Adipocyte (in vitro differentiated cells): ENCODE results near the gene DCDC2B.
"Not testable (repeated sequence)": the region's sequence is repeated elsewhere in the genome, so short reads cannot be mapped to it uniquely, and the experiment has no call there.

Source experiments
- DNase-seq: peaks from one replicate; pipeline ENCODE4 v3.0.0-alpha.2; 2015; ENCODE audit warnings: low read depth
- H3K27me3 ChIP-seq: replicated peaks from 2 replicates; pipeline ENCODE4 v1.7.0; 2013; ENCODE audit warnings: mild to moderate bottlenecking, low read length, moderate library complexity; ENCODE audit not compliant: control insufficient read depth, insufficient read depth
- H3K36me3 ChIP-seq: 2 replicates; pipeline ENCODE4 v1.7.0; 2013; ENCODE audit warnings: low read length, mild to moderate bottlenecking, moderate library complexity; ENCODE audit not compliant: control insufficient read depth, insufficient read depth, severe bottlenecking
- H3K4me1 ChIP-seq: 2 replicates; pipeline ENCODE4 v1.7.0; 2013; ENCODE audit warnings: mild to moderate bottlenecking, low read length, moderate library complexity; ENCODE audit not compliant: control insufficient read depth, insufficient read depth
- H3K4me3 ChIP-seq: 2 replicates; pipeline ENCODE4 v1.7.0; 2013; ENCODE audit warnings: mild to moderate bottlenecking, low read length, moderate library complexity
- H3K9ac ChIP-seq: 2 replicates; pipeline ENCODE4 v1.7.0; 2013; ENCODE audit warnings: mild to moderate bottlenecking, low read length, moderate library complexity
- H3K9me3 ChIP-seq: 2 replicates; pipeline ENCODE4 v1.7.0; 2013; ENCODE audit warnings: mild to moderate bottlenecking, low read length, moderate library complexity; ENCODE audit not compliant: control insufficient read depth

Gene DCDC2B

GRCh38 chr1:32208891-32209328 lies at the start of gene DCDC2B:
DCDC2B (plus strand) TSS chr1:32209089; CDS start chr1:32209094, 5 bp downstream.
- Histone ChIP-seq H3K36me3 (no peaks in the 10 kb centered on the region), H3K9me3 (no peaks in the 10 kb centered on the region), H3K4me1 (peaks cover 13% of the 10 kb centered on the region), H3K27me3 (no peaks in the 10 kb centered on the region), H3K4me3 (no peak within 1 kb of the TSS), H3K9ac (no peak within 1 kb of the TSS)
- no peak for DNase-seq

- Histone ChIP-seq H3K36me3 (peaks cover 83% of the 10 kb centered on the region), H3K9me3 (no peaks in the 10 kb centered on the region), H3K9ac (no peak overlapping the region), H3K4me3 (no peak overlapping the region), H3K27me3 (no peaks in the 10 kb centered on the region), H3K4me1 (peaks cover 6% of the 10 kb centered on the region)
- DNase-seq, result no peak
Measured at GRCh38 chr1:32159189-32159588, 49.7 kb upstream of the DCDC2B start.

GRCh38 chr1:32163405-32163804 lies 45.5 kb upstream of the DCDC2B start:
- no peak overlapping the region for H3K9ac ChIP-seq
- peaks cover 86% of the 10 kb centered on the region for H3K36me3 ChIP-seq
- H3K4me1 ChIP-seq, result peaks cover 6% of the 10 kb centered on the region
- no peaks in the 10 kb centered on the region for H3K9me3 ChIP-seq
- DNase-seq, result no peak
- H3K4me3 ChIP-seq, result no peak overlapping the region
- no peaks in the 10 kb centered on the region for H3K27me3 ChIP-seq

- H3K4me3 ChIP-seq, H3K27me3 ChIP-seq, H3K9me3 ChIP-seq, H3K4me1 ChIP-seq, DNase-seq, H3K9ac ChIP-seq: not testable (repeated sequence)
- H3K36me3 ChIP-seq, result peaks cover 77% of the 10 kb centered on the region
Measured at GRCh38 chr1:32165633-32166032, 43.3 kb upstream of the DCDC2B start.

- Histone ChIP-seq H3K9ac (no peak overlapping the region), H3K27me3 (no peaks in the 10 kb centered on the region), H3K4me3 (no peak overlapping the region), H3K9me3 (no peaks in the 10 kb centered on the region), H3K4me1 (no peaks in the 10 kb centered on the region), H3K36me3 (peaks cover 78% of the 10 kb centered on the region)
- DNase-seq, result no peak
Measured at GRCh38 chr1:32170991-32171390, 37.9 kb upstream of the DCDC2B start.

GRCh38 chr1:32172621-32173245 lies 36.2 kb upstream of the DCDC2B start:
- Histone ChIP-seq H3K4me1 (peaks cover 1% of the 10 kb centered on the region), H3K27me3 (no peaks in the 10 kb centered on the region), H3K36me3 (peaks cover 66% of the 10 kb centered on the region), H3K9ac (no peak overlapping the region), H3K4me3 (no peak overlapping the region), H3K9me3 (no peaks in the 10 kb centered on the region)
- no peak for DNase-seq

GRCh38 chr1:32178380-32179192 lies 30.3 kb upstream of the DCDC2B start:
- Histone ChIP-seq H3K36me3 (peaks cover 18% of the 10 kb centered on the region), H3K9ac (peak overlapping the region; percentile 99), H3K4me3 (peak overlapping the region; percentile 86), H3K27me3 (no peaks in the 10 kb centered on the region), H3K4me1 (peaks cover 37% of the 10 kb centered on the region), H3K9me3 (no peaks in the 10 kb centered on the region)
- no peak for DNase-seq

- H3K4me1 ChIP-seq, result peaks cover 41% of the 10 kb centered on the region
- DNase-seq, result no peak
- no peaks in the 10 kb centered on the region for H3K27me3 ChIP-seq
- peak overlapping the region; percentile 86 for H3K4me3 ChIP-seq
- peaks cover 16% of the 10 kb centered on the region for H3K36me3 ChIP-seq
- H3K9ac ChIP-seq, result peak overlapping the region; percentile 99
- no peaks in the 10 kb centered on the region for H3K9me3 ChIP-seq
Measured at GRCh38 chr1:32179193-32179442, 29.8 kb upstream of the DCDC2B start.

- H3K27me3 ChIP-seq, result no peaks in the 10 kb centered on the region
- no peaks in the 10 kb centered on the region for H3K9me3 ChIP-seq
- H3K4me1 ChIP-seq, result peaks cover 46% of the 10 kb centered on the region
- peaks cover 16% of the 10 kb centered on the region for H3K36me3 ChIP-seq
- H3K4me3 ChIP-seq, result peak within 1 kb of the TSS; percentile 86
- peak within 1 kb of the TSS; percentile 99 for H3K9ac ChIP-seq
- DNase-seq, result peak; percentile 96
Measured at GRCh38 chr1:32179443-32180185, 29.3 kb upstream of the DCDC2B start, which contains the start of gene TXLNA. TXLNA (plus strand) TSS chr1:32179675; CDS start chr1:32180346, 671 bp downstream.

GRCh38 chr1:32180186-32181060 lies 28.5 kb upstream of the DCDC2B start:
- no peaks in the 10 kb centered on the region for H3K9me3 ChIP-seq
- H3K9ac ChIP-seq, result peak overlapping the region; percentile 99
- peaks cover 14% of the 10 kb centered on the region for H3K36me3 ChIP-seq
- no peaks in the 10 kb centered on the region for H3K27me3 ChIP-seq
- H3K4me1 ChIP-seq, result peaks cover 49% of the 10 kb centered on the region
- DNase-seq, result peak; percentile 80
- H3K4me3 ChIP-seq, result peak overlapping the region; percentile 86
